ENCODE data around the gene ARPC1B. TPM values are rescaled to one million over a fixed set of nuclear protein-coding genes. Genes with fewer than 3 reads are reported as not detected.
A peak's percentile ranks its signal among the peaks of the same experiment; 100 is the strongest.

The ARPC1B gene
- total RNA-seq, 4 donors from 2014 or later, result 214 to 273 (median 228) TPM

GRCh38 chr7:99422186-99422585, 47.7 kb downstream of the ARPC1B start:
- WGBS, 2 donors, result 54 to 59% methylated on average over 11 of the region's 11 CpGs
- Histone ChIP-seq H3K36me3 (peaks cover 54 to 61% of the 10 kb centered on the region in 2 donors), H3K27me3 (no peaks in the 10 kb centered on the region), H3K4me1 (peaks cover 0 to 11% of the 10 kb centered on the region in 2 donors), H3K4me3 (replicated peaks in 1 of 3) (no peak overlapping the region), H3K27ac (no peak overlapping the region), H3K9me3 (no peaks in the 10 kb centered on the region)
- TF ChIP-seq CTCF (IDR thresholded peaks at IDR 0.05), result no peak
- no peak for TF ChIP-seq POLR2A (IDR thresholded peaks at IDR 0.05)
- peak; percentile 69 to 82 for DNase-seq
- intact Hi-C loops (cut with DNase I), result no loop called here

- 77 to 80% methylated on average over 5 of the region's 5 CpGs for WGBS, 2 donors
- no peak for DNase-seq
- Histone ChIP-seq H3K36me3 (peaks cover 50 to 57% of the 10 kb centered on the region in 2 donors), H3K4me1 (peaks cover 0 to 11% of the 10 kb centered on the region in 2 donors), H3K27ac (no peak overlapping the region), H3K4me3 (replicated peaks in 1 of 3) (no peak overlapping the region), H3K27me3 (no peaks in the 10 kb centered on the region), H3K9me3 (no peaks in the 10 kb centered on the region)
- no peak for TF ChIP-seq CTCF (IDR thresholded peaks at IDR 0.05)
- no peak for TF ChIP-seq POLR2A (IDR thresholded peaks at IDR 0.05)
- intact Hi-C loops (cut with DNase I), result no loop called here
These were observed 48.1 kb downstream of the ARPC1B start for GRCh38 chr7:99422625-99423024.

- Histone ChIP-seq H3K9me3 (no peaks in the 10 kb centered on the region), H3K36me3 (peaks cover 33 to 43% of the 10 kb centered on the region in 2 donors), H3K27ac (no peak overlapping the region), H3K27me3 (no peaks in the 10 kb centered on the region), H3K4me1 (peaks cover 0 to 11% of the 10 kb centered on the region in 2 donors), H3K4me3 (replicated peaks in 1 of 3) (no peak overlapping the region)
- DNase-seq, result no peak
- intact Hi-C loops (cut with DNase I), result no loop called here
- 93 to 95% methylated on average over 14 to 15 of the region's 24 CpGs for WGBS, 2 donors
- TF ChIP-seq POLR2A (IDR thresholded peaks at IDR 0.05), result no peak
- TF ChIP-seq CTCF (IDR thresholded peaks at IDR 0.05), result no peak
These were observed 50.6 kb downstream of the ARPC1B start for GRCh38 chr7:99424932-99425730.

- Histone ChIP-seq H3K9me3 (no peaks in the 10 kb centered on the region), H3K36me3 (peaks cover 18 to 33% of the 10 kb centered on the region in 2 donors)
- WGBS, 2 donors, result 84 to 88% methylated on average over 7 to 10 of the region's 10 CpGs
These were observed 54.5 kb downstream of the ARPC1B start for GRCh38 chr7:99428972-99429566.

More at GRCh38 chr7:99428972-99429566, 54.5 kb downstream of the ARPC1B start:
- H3K27ac ChIP-seq, result no peak overlapping the region
- H3K4me3 ChIP-seq (replicated peaks in 1 of 3), result no peak overlapping the region
- DNase-seq, result no peak
- intact Hi-C loops (cut with DNase I), result no loop called here
- no peaks in the 10 kb centered on the region for H3K4me1 ChIP-seq
- H3K27me3 ChIP-seq, result no peaks in the 10 kb centered on the region
- TF ChIP-seq POLR2A (IDR thresholded peaks at IDR 0.05) (no peak), CTCF (IDR thresholded peaks at IDR 0.05) (no peak)

Data from thyroid gland (tissue), 4 donors.